Measurements from ENCODE around the gene SDK1.

The SDK1 gene

GRCh38 chr7:3893789-3894153, 592.7 kb downstream of the SDK1 start:
- no peak for DNase-seq

- no peak for DNase-seq
Measured at GRCh38 chr7:3895341-3896116, 594.5 kb downstream of the SDK1 start.

- DNase-seq = no peak
Measured at GRCh38 chr7:3896169-3896765, 595.2 kb downstream of the SDK1 start.

- DNase-seq = peak; percentile 78
Measured at GRCh38 chr7:3897430-3898372, 596.6 kb downstream of the SDK1 start.

GRCh38 chr7:3899559-3899991, 598.5 kb downstream of the SDK1 start:
- no peak for DNase-seq

- DNase-seq = no peak
Measured at GRCh38 chr7:3908153-3908552, 607.1 kb downstream of the SDK1 start.

- DNase-seq = no peak
Measured at GRCh38 chr7:3909128-3909527, 608.1 kb downstream of the SDK1 start.

GRCh38 chr7:3910054-3910453, 609.0 kb downstream of the SDK1 start:
- no peak for DNase-seq

GRCh38 chr7:3911685-3912084, 610.6 kb downstream of the SDK1 start:
- DNase-seq = no peak

- no peak for DNase-seq
Measured at GRCh38 chr7:3912291-3912690, 611.2 kb downstream of the SDK1 start.

- DNase-seq = no peak
Measured at GRCh38 chr7:3914051-3914775, 613.2 kb downstream of the SDK1 start.

GRCh38 chr7:3915337-3915878, 614.4 kb downstream of the SDK1 start:
- no peak for DNase-seq

- DNase-seq = no peak
Measured at GRCh38 chr7:3916146-3916545, 615.1 kb downstream of the SDK1 start.

- DNase-seq = no peak
Measured at GRCh38 chr7:3917436-3917835, 616.4 kb downstream of the SDK1 start.

- no peak for DNase-seq
Measured at GRCh38 chr7:3918576-3918975, 617.5 kb downstream of the SDK1 start.

- no peak for DNase-seq
Measured at GRCh38 chr7:3922175-3922635, 621.2 kb downstream of the SDK1 start.

GRCh38 chr7:3923307-3923918, 622.4 kb downstream of the SDK1 start:
- no peak for DNase-seq

- no peak for DNase-seq
Measured at GRCh38 chr7:3924277-3924676, 623.2 kb downstream of the SDK1 start.

- no peak for DNase-seq
Measured at GRCh38 chr7:3927446-3928110, 626.5 kb downstream of the SDK1 start.

- no peak for DNase-seq
Measured at GRCh38 chr7:3928727-3929515, 627.9 kb downstream of the SDK1 start.

- DNase-seq = no peak
Measured at GRCh38 chr7:3931843-3932242, 630.8 kb downstream of the SDK1 start.

Data from activated effector memory CD4-positive, alpha-beta T cell treated with anti-CD3 and anti-CD28 coated beads, Interleukin-2, amount 50 U/mL, for 16 hours (primary cell).